IPS-18c (cell line): Measurements from ENCODE around the gene PFKFB2.

Source experiments
- H3K4me3 ChIP-seq: 2 replicates; pipeline ENCODE4 v1.7.0; 2013; ENCODE audit warnings: low read depth, mild to moderate bottlenecking, low read length, moderate library complexity; ENCODE audit not compliant: insufficient read depth
- H3K9me3 ChIP-seq: one replicate; pipeline ENCODE4 v1.6.1; 2013; ENCODE audit warnings: mild to moderate bottlenecking, low read length, moderate library complexity; ENCODE audit not compliant: control insufficient read depth, insufficient read depth

The PFKFB2 gene

DNA sequence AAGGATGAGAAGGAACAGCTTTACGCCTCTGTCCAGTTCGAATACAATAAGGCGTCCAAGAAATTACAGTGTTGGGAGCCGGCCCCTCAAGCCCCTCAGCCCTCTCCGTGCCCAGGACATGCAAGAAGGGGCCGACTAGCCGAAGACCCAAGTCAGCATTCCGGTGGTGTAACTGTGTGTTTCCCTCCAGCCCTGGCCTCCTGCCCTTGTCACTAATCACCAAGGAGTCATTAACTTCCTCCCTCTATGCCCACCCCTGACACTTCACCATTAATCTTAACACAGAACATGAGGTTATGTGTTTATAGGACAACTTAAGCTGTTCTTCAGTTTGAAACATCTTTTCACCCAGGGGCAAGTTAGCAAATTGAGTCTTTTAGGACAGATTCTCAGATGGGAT is 19.2 kb downstream of the PFKFB2 start:
- no peak overlapping the region for H3K4me3 ChIP-seq
- no peaks in the 10 kb centered on the region for H3K9me3 ChIP-seq

DNA sequence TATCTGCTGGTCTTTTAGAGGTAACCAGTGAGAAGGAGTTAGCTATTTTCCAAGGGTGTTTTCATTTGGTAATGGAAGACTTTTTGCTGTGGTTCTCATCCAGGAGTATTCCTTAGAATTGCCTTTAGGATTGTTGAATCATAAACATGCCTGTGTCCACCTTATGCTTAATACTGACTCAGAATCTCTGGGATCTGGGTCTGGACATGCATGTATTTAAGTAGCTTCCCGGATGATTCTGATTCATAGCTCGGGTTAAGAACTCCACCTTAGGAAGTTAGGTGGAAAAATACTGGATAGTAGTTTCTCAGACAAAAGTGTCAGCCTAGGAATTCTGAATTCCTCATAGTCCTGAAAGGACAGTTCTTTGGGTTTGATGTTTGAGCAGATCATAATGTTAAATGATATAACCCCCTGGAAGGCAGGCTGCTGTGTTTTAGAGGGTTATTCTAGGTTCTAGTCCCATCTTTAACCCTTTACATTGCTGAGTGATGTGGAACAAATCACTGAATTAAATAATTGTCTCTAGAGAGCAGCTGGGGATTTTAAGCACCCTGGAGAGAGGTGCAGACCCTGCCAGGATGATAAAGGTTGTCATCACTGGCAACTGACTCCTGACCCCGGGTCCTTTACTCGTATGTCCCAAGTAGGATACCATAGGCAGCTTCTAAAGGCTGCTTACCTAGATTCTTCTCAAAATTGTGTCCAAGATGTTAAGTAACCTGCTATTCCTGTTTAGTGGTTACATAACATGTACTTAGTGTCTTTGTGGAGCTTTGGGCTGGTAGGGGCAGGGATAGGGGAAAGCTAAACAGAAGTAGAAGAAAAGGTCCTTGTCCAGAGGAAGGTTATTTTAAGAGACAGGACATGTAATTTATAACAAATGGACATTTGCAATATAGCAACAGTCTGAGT is 21.1 kb downstream of the PFKFB2 start:
- Histone ChIP-seq H3K4me3 (no peak overlapping the region), H3K9me3 (no peaks in the 10 kb centered on the region)

DNA sequence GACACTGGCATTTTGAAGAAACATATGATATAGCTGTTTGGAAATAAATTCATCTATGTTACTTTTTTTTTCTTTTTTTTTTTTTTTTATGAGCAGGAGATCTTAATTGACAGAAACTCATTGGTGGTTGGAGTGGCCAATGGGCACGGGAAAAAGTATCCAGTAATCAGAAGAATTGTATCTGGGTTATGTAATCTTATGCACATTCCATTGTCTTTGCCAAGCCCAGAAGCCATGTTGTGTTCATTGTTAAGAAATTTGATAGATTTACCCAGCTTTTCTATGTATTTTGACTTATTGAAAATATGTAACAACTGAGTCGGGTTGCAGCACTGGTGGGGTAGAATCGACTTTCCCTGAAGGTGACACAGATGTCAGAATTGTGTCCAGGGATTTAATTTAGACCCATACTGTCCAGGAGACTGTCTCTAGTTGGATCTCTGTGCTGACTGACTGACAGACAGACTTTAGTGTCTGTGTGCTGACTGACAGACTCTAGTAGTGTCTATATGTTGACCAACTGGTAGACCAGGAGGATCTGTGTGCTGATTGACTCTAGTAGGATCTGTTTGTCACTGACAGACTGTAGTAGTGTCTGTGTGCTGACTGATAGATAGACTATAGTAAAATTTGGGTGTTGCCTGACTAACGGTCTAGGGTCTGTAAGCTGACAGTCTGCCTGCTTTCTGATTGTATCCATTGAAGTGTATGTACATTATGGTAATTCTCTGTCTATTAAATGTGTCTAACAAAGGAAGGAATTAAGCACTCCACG is 23.3 kb downstream of the PFKFB2 start:
- H3K4me3 ChIP-seq: no peak overlapping the region
- H3K9me3 ChIP-seq: no peaks in the 10 kb centered on the region

- H3K4me3 ChIP-seq: no peak overlapping the region
- no peaks in the 10 kb centered on the region for H3K9me3 ChIP-seq
These were observed 23.9 kb downstream of the PFKFB2 start for GRCh38 chr1:207077012-207077411.

GRCh38 chr1:207077470-207078377 is 24.6 kb downstream of the PFKFB2 start:
- H3K4me3 ChIP-seq: no peak overlapping the region
- no peaks in the 10 kb centered on the region for H3K9me3 ChIP-seq

DNA sequence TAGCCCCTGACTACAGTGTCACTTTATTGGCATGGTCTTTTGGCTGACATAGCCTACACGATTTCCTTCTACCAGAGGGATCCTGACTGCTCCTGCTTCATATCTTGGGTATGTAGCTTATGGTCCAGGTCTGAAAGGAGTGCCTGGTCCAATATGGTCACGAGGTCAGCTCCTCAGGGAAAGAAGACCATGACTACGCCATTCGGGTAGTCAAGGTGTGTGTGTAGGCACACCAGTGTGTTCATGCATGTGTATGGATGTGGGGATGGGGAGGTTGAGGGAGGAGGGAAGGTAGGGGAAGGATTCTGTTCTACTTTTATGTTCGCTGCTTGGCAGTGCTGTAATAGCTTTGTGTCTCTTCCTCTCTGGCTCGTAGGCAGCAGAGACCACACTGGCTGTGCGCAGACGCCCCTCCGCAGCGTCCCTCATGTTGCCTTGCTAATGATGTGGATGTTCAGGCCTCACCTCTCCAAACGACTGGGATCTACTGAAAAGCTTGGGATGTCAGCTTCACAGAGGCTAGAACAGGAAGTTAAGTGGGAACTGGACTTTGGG is 25.6 kb downstream of the PFKFB2 start:
- Histone ChIP-seq H3K9me3 (no peaks in the 10 kb centered on the region), H3K4me3 (no peak overlapping the region)

- no peaks in the 10 kb centered on the region for H3K9me3 ChIP-seq
- H3K4me3 ChIP-seq: no peak overlapping the region
These were observed 26.7 kb downstream of the PFKFB2 start for GRCh38 chr1:207079706-207080241.

GRCh38 chr1:207081088-207081487 is 28.0 kb downstream of the PFKFB2 start:
- H3K4me3 ChIP-seq: no peak overlapping the region
- no peaks in the 10 kb centered on the region for H3K9me3 ChIP-seq

GRCh38 chr1:207081806-207082205 is 28.7 kb downstream of the PFKFB2 start:
- Histone ChIP-seq H3K4me3 (no peak overlapping the region), H3K9me3 (no peaks in the 10 kb centered on the region)

DNA sequence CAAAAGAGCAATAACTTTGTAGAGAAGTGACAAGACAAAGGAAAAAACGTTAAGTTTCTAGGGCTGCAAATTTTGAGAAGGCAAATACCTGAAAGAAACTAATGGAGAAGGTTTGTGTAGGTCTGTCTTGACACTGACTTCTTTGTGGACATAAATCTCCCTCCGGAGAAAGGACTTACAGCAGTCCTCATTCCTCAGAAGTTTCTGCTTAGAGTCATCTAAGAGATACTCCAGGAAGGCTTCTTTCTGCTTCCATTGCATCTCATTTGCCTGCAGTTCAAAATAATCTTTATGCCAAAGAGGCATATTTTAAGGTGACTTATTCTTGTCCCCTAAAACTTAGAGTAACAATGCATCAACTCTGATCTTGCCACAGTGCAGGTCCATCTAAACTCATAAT is 31.2 kb downstream of the PFKFB2 start:
- Histone ChIP-seq H3K4me3 (no peak overlapping the region), H3K9me3 (no peaks in the 10 kb centered on the region)

DNA sequence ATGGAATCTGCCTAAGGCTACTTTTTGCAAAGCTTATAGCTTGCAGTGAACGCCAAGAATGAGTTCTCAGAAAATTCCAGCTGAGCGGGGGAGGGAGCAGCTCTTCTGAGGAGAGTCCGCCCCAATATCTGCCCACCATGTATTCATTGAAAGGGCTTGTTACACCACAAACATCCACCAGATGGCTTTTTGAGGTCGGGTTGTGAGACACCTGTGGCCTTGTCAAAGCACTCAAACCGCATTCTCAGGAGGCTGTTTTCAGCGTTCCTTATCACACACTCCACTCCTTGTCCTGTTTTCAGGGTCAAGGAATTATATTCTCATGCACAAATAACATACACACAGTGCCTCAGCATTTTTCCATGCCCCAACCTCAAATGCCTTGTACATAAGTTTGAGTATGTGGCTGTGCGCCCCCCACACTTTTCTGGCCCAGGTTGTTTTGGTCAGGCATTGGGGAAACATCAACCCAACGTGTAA is 31.7 kb downstream of the PFKFB2 start:
- Histone ChIP-seq H3K9me3 (no peaks in the 10 kb centered on the region), H3K4me3 (no peak overlapping the region)

DNA sequence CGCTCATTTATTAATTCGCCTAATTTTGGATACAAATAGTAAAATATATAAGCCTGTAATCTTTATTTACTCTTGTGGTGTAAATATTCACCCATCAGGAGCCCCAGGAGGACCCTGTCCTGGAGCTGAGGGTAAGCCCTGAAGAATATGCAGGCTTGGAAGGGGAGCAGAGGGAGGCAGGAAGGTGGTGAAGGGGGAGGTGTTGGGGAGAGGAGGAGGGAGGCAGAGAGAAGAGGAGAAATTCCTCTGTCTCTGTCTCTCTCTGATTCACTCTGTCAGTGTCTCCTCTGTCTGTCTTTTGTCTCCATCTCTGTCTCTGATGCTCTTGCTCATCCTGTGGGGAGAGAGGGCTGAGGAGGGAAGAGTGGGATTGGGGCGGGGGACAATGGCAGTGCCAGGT is 32.8 kb downstream of the PFKFB2 start:
- no peak overlapping the region for H3K4me3 ChIP-seq
- no peaks in the 10 kb centered on the region for H3K9me3 ChIP-seq

DNA sequence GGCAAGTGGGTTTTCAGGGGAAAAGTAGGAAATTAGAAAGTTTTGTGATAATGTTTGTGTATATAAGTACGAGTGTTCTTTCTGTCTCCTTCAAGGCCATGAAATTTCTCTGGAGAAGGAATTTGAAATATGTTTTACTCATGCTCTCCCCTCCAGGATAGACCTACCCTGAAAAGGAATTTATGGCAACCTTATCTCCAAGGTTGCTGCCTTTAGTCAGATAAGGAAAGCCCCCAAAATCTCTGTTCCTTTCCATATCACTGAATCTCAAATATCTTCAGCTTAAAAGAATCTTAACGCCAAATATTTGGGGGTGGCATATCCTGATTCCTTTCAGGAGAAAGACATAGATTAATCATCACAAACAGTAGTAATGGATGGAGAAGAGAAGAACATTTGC is 35.1 kb downstream of the PFKFB2 start:
- H3K9me3 ChIP-seq: no peaks in the 10 kb centered on the region
- H3K4me3 ChIP-seq: no peak overlapping the region

DNA sequence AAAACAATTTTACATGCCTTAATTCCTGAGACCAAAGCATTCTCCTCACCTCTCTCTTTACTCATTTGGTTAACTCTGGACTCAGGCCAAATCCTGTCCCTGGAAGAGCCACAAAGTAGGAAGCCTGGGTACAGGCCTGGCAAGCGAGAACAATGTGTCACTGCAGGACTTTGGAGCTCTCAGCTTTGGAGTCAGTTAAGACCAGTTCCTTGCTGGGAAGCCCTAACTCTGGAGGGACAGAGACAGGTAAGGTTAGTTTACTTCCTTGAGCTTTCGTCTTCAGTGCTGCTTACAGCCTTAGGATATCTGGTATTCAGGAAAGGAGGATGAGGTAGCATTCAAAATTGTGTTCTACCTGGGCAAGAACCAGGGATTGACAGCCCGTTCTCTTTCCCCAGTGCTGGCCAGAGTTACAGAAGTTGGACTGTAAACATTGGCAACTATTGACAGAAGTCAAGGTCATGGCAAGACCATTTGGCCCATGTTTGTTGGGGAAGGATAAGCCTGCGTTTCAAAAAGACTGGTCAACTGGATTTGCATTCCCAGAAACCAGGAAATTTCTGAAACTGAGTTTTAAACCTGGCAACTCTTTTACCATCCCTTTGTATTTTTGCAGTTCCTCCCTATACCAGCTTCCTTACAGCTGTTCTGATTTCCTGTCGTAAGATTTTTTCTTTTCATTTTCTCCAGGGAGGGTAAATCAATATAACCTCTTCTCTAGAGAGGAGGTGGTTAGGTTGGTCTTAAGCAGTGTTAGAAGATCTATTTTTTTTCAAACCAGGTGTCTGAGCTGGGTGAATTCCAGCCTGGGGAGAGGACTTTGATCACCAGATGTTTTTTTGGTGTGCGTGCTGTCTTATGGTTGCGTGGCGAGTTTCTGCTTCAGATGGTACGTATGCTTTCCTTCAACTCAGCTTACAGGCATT is 35.9 kb downstream of the PFKFB2 start, which contains the start of gene C4BPB:
Gene C4BPB, plus strand, starts transcription at position 160 of the 926 bp plus-strand sequence. Its CDS starts 672 bp downstream, at position 832.
- Histone ChIP-seq H3K9me3 (no peaks in the 10 kb centered on the region), H3K4me3 (no peak within 1 kb of the TSS)

- no peak overlapping the region for H3K4me3 ChIP-seq
- H3K9me3 ChIP-seq: no peaks in the 10 kb centered on the region
These were observed 36.7 kb downstream of the PFKFB2 start for GRCh38 chr1:207089627-207090355.
